SH-SY5Y (cell line): Measurements from ENCODE around the gene SPP1.

Experiments used
- GATA2 ChIP-seq: IDR thresholded peaks from 2 replicates; pipeline ENCODE4 v1.6.1; 2011; ENCODE audit warnings: mild to moderate bottlenecking, low read depth, low read length
- GATA3 ChIP-seq: IDR thresholded peaks from 2 replicates; pipeline ENCODE4 v1.6.1; 2011; ENCODE audit warnings: low read depth, mild to moderate bottlenecking, low read length, moderate library complexity

GRCh38 chr4:88005946-88006345, 30.4 kb downstream of the SPP1 start:
- TF ChIP-seq GATA2 (no peak), GATA3 (no peak)
